Measurements from ENCODE around the gene TJP3.
"Not testable (repeated sequence)": the region's sequence is repeated elsewhere in the genome, so short reads cannot be mapped to it uniquely, and the experiment has no call there.

Gene TJP3

DNA sequence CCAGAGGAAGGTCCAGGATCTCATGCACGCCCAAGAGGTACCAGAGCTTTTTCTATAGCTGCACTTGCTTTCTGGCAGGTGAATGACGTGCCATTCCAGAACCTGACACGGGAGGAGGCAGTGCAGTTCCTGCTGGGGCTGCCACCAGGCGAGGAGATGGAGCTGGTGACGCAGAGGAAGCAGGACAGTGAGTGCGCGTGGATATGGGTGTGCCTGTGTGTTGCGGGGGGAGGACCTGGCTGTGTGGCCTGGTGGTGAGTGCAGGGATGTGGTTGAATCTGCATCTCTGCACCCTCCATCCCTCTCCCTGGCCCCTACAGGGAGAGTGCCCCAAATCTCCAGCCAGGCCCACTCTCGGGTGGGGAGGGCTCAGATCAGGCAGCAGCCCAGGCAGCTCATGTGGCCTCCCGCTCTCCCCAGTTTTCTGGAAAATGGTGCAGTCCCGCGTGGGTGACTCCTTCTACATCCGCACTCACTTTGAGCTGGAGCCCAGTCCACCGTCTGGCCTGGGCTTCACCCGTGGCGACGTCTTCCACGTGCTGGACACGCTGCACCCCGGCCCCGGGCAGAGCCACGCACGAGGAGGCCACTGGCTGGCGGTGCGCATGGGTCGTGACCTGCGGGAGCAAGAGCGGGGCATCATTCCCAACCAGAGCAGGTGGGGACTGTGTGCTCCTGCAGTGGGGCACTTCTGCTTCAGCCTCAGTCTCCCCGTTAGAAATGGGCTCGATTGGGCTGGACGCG is 30.5 kb downstream of the TJP3 start:
- no peak for DNase-seq (ENCODE audit: low read depth)

DNA sequence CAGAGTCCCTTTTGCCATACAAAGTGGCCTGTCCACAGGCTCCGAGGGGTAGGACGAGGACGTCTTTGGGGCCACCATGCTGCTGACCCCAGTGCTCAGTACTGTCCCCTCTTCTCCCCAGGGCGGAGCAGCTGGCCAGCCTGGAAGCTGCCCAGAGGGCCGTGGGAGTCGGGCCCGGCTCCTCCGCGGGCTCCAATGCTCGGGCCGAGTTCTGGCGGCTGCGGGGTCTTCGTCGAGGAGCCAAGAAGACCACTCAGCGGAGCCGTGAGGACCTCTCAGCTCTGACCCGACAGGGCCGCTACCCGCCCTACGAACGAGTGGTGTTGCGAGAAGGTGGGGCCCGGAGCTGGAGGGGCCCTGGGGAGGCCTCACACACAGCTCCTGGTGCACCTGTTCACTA is 32.2 kb downstream of the TJP3 start:
- no peak for DNase-seq (ENCODE audit: low read depth)

DNA sequence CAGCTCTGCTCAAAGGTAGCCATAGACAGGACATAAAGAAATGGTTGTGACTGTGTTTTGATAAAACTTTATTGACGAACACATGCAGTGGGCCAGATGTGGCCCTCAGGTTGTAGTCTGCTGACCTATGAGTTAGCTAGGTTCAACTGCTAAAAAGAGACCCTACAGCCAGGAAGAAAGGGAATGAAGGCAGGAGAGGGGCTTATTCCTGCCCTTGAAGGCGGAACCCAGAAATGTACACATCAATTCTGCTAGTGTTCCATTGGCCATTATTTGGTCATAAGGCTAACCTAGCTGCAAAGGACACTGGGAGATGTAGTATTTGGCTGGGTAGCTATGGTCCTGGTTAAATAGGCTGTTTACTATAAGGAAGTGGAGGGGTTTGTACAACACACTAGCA is 35.3 kb downstream of the TJP3 start:
- no peak for DNase-seq (ENCODE audit: low read depth)

DNA sequence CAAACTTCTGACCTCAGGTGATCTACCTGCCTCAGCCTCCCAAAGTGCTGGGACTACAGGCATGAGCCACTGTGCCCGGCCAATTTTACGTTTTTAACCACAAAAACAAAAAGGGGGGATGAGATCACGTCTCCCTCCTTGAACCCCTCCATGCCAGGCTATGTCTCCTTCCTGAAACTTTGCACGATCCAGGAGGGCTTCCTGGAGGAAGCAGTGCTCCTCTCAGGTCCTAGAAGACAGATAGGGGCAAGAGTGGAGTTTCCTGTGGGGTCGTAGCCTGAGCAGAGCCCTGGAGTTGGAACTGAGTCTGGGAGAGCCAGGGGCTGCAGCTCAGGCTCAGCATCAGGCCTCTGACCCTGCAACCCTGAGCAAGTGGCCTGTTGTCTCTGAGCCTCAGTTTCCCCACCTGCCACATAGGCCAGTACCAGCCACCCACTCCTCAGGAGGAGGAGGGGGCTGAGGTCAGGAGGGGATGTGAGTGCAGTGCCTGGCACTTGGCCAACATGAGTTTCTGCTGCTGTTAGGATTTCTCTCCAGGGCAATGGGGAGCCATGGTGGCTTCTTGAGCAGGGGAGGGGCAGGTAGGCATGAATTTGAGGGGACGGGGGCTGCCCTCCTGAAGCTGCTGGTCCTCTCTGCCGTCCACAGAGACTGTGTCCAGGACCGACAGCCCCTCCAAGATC is 37.3 kb downstream of the TJP3 start:
- DNase-seq (ENCODE audit: low read depth) = no peak

DNA sequence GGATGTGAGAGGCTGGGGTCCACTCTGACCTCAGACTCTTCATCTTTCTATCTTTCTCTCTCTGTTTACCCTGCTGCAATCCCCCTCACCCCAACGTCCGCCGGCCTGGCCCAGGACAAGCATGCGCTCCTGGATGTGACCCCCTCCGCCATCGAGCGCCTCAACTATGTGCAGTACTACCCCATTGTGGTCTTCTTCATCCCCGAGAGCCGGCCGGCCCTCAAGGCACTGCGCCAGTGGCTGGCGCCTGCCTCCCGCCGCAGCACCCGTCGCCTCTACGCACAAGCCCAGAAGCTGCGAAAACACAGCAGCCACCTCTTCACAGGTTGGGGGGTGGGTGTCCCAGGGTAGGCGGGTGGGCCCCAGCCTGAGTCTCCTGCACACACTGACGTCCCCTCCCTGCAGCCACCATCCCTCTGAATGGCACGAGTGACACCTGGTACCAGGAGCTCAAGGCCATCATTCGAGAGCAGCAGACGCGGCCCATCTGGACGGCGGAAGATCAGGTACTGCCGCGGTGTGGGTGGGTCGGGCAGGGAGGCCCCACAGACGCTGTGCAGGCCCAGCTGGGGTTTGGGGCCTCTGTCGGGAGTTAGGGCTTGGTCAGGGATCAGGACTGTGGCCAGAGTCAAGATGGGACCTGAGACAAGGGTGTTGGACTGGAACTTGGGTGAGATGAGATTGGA is 38.3 kb downstream of the TJP3 start:
- DNase-seq (ENCODE audit: low read depth) = no peak

DNA sequence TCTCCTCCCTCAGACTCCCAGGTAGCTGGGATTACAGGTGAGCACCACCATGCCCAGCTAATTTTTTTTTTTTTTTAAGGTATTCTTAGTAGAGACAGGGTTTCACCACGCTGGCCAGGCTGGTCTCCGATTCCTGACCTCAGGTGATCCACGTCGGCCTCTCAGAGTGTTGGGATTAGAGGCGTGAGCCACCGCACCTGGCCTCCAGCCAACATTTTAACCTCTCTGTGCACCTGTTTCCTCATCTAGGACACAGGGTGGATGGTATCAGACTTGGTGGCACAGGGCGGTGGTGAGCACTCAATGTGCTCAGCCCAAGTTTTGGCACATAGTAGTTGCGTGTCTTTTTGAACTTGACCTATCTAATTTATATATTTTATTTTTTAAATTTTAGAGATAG is 40.8 kb downstream of the TJP3 start:
- no peak for DNase-seq (ENCODE audit: low read depth)

DNA sequence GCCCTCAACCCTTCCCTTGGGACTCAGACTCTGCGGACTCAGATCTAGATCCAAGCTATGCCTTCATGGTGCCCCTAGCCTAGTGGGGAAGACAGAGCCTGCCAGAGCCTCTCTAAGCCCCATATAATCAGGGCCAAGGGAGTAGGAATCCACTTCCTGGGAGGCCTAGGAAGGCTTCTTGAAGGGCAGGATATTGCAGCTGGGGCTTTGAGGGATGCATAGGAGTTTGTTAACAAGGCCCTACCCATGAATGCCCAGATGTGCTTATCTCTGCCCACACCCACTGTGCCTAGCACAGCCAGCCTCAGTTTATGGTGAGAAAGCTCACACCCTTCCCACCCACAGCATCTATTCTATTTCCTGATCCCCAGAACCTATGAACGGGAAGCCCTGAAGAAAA is 42.0 kb downstream of the TJP3 start:
- DNase-seq (ENCODE audit: low read depth) = no peak

DNA sequence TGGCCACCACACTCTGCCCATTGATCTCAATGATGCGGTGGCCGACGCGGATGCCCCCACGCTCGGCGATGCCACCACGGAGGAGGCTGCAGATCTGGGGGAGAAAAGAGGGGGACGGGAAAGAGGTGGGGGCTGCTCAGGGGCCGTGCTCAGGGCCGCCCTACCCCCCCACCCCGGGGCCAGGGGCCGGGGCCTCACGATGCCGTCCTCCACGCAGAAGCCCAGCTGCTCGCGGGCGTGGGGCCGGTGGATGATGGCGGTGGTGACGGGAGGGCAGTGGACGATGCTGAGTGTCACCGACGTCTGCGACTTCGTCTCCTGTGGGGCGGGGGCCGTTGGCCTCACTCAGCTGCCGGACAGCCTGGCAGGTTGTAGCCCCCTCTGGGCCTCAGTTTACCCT is 43.1 kb downstream of the TJP3 start:
- DNase-seq (ENCODE audit: low read depth) = no peak

DNA sequence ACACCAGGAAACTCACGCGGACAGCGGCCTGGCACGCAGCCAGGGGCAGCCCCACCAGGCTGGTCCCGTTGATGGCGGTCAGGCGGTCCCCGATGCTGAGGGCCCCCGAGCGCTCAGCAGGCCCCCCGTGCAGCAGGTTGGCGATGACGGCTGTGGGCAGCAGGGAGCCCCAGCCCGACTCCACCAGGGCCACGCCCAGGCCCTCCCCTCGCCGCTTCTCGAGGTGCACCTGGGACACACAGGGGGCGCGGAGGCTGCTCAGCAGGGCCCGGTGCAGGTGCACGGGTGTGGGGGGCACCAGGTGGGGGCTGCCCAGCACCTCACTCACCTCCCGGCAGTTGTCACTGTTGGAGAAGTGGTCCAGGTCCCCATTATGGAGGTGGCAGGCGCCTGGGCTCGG is 44.3 kb downstream of the TJP3 start:
- DNase-seq (ENCODE audit: low read depth) = no peak

DNA sequence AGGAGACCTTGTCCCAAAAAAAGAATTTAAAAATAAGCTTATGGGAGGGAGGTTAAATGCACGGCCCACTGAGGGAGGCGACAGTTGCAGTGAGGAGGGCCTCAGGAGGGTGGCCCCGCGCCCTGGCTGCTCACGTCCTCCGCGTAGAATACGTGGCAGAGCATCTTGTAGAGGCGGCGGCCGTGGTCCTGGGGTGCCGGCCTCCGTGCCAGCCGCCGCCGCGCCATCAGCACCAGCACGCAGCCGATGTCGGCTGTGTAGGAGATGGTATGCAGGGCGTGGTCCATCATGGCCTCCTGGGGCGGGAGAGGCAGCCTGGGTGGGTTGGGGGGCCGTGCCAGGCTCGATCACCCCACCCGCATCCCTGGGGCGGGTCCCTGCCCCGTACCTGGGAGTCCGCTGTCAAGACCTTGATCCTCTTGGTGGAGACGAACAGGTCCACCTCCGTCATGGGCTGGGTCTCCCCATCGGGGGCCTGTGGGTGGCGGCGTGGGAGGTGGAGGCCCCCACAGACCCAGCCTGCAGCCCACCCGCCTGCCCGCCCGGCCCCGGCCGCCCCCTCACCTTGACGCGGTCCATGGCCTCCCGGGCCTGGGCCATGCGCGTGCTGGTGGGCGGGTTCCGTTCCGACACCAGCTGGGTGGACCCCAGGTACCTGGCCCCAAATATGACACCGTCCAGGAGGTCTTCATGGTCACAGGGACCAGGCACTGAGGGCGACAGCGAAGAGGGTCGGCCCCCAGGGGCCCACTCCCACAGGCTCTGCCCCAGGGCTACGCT is 45.6 kb downstream of the TJP3 start:
- DNase-seq (ENCODE audit: low read depth) = no peak

DNA sequence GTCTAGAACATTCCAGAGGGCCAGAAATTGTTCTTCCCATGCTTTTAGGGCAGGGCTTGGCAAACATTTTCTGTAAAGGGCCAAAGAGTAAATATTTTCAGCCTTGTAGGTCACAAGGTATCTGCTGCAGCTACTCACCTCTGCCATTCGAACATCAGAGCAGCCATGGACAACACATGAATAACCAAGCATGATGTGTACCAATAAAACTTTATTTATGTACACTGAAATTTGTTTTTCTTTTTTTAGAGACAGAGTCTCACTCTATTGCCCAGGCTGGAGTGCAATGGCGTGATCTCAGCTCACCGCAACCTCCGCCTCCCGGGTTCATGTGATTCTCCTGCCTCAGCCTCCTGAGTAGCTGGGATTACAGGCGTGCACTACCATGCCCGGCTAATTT is 49.5 kb downstream of the TJP3 start:
- not testable (repeated sequence) for DNase-seq (ENCODE audit: low read depth)

DNA sequence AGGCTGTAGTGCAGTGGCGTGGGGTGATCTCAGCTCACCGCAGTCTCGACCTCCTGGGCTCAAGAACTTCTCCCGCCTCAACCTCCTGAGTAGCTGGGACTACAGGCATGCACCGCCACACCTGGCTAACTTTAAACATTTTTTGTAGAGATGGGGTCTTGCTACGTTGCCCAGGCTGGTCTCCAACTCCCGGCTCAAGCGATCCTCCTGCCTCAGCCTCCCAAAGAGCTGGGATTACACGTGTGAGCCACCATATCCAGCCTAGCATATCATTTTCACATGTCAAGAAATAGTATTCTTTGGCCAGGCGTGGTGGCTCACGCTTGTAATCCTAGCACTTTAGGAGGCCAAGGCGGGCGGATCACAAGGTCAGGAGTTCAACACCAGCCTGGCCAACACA is 50.1 kb downstream of the TJP3 start:
- not testable (repeated sequence) for DNase-seq (ENCODE audit: low read depth)

DNA sequence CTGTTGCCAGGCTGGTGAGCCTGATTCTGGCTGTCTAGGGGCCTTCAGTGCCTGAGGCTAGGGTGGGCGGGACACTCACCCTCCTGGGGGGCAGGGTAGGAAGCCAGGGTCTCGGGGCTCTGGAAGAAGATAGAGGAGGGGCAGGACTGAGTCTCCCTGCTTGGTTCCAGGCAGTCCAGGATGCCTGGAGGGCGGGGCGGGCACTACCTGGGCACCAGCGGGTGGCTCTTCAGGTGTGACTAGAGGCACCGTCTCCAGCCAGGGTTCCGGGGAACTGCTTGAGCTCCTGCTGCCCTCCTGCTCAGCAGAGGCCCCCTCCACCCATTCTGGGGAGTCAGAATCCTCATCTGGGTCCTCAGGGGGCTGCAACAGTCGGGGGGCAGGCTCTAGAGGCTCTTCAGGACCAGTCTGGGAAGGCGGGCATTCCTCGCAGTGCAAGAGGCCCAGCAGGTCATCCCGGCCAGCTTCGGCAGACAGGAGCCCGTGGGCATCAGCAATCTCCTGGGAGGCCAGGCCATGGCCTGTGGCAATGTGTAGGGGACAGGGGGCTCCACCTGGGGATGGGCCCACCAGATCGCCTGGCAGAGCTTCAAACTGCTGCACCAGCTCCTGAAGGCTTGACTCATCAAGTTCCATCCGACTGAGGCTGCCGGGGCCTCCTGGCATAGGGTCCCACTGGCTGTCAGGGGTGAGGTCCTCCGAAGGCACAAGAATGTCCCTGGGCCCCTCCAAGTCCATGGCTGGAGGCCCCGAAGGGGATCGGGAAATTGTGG is 51.5 kb downstream of the TJP3 start:
- DNase-seq (ENCODE audit: low read depth) = no peak

DNA sequence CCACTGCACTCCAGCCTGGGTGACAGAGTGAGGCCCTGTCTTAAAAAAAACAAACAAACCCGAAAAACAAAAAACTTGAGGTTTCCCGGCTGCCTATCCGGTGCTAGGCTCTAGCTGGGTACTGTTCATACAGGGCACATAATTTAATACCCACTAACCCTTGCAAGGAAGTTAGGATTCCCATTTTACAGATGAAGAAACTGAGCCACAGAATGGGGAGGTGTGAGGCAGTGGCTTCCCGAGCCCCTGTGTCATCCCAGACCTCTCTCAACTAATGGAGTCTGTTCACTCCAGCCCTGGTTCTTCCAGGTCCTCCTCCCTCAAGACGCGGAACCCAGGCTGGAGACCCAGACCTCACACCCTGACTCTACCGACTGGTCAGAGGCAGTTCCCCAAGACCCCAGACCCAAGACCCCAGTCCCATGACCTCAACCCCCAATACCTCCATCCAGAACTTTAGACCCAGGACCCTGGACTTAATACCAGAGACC is 52.7 kb downstream of the TJP3 start:
- DNase-seq (ENCODE audit: low read depth) = no peak

DNA sequence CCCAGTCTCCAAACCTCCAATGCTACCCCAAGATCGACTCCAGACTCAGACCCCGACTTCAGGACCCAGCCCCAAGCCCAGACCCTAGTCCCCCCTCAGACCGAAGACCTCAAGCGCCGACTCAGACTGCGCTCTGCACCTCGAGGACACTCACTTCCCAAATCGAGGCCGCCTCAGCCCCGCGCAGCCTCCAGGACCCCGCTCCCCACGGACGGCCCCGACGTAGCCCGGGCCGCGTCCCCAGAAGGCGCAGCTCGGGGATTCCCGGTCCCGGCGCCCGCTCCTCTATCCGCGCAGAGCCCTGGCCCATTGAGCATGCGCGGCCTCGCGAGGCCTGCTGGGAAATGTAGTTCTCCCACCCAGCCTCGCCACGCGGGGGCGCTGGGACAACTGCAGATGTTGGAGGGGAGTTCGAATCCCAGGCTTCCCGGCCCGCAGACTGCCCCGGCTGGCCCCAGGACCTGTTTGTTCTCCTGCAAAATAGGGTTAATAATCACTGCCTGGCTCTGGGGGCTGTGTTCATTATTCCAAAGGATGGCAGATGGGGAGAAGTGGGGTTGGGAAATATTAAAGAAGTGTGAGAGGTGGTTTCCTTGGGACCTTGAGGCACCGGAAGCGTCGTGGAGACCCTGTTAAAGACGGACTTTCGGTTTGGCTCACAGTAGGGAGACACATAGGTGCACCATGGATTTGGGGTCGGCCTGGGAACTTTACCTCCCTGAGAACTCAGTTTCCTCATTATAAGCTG is 53.4 kb downstream of the TJP3 start, which contains the start of gene APBA3:
Gene APBA3 (minus strand): TSS at position 311 of the 748 bp plus-strand sequence. CDS start 1,428 bp downstream, outside the sequence.
- DNase-seq (ENCODE audit: low read depth) = peak; percentile 93

DNA sequence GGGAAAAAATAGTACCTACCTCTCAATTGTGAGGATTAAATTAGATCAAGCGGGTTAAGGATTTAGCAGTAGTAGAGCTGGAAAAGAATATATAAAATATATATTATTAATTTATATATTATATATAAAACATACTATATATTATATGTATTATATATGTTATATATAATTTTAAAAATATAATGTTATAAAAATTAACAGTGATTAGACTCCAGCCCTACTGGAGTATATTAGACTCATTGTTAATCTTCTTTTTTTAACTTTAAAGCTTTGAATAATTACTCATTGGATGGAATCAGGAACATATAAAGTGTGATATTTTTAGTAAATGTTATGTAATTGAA is 53.9 kb downstream of the TJP3 start:
- DNase-seq (ENCODE audit: low read depth) = no peak

DNA sequence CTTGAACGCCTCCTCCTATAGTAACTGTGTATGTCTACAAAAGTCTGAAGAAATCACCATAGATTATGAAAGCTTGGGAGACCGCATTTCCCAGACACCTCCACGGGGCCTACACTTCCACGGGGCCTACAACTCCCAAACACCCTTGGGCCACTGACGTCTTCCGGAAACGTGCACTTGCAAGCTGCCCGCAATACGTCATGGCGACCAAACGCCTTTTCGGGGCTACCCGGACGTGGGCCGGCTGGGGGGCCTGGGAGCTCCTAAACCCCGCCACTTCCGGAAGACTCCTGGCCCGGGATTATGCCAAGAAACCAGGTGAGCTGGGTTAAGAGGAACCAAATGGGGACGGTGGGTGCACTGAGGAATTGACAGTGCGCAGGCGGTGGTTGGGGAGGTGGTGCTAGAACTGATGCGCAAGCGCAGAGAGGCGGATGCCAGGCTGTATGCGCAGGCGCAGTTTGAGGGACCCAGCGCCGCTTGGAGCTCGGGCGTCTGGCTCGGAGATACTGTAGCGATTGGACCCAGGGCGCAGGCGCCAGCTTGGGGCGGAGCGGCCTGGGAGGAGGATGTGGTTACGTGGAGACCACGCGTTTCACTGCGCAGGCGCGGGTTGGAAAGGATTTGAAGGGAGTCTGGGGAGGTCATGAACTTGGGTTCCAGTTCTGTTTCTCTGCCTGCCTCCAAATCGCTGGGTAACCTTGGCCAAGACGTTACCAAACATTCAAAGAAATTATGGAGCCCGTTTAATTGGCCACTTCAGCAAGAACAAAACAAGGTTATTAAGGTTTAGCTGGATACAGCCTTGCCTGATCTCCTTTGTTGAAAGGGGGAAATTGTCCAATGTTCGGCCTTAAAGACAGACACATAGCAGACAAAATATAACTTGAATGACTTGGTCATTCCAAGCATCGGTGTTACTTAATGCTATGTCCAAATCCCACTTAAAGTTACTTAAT is 54.6 kb downstream of the TJP3 start, which contains the start of gene MRPL54:
Gene MRPL54 (plus strand): TSS at position 182 of the 959 bp plus-strand sequence. CDS start 19 bp downstream, at position 201.
- peak; percentile 98 for DNase-seq (ENCODE audit: low read depth)

DNA sequence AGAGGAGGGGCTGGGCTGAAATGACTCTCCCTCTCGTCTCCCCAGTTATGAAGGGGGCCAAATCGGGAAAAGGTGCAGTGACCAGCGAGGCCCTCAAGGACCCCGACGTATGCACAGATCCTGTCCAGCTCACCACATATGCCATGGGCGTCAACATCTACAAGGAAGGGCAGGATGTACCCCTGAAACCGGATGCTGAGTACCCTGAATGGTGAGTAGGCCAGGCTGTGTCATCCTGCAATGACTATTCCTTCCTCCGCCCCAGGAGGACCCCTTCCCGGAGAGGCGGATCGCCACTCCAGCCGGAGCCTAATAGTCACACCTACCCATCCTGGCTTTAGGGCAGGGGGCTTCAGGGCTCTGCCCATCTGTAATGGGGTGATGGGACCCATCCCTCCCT is 56.9 kb downstream of the TJP3 start:
- no peak for DNase-seq (ENCODE audit: low read depth)

DNA sequence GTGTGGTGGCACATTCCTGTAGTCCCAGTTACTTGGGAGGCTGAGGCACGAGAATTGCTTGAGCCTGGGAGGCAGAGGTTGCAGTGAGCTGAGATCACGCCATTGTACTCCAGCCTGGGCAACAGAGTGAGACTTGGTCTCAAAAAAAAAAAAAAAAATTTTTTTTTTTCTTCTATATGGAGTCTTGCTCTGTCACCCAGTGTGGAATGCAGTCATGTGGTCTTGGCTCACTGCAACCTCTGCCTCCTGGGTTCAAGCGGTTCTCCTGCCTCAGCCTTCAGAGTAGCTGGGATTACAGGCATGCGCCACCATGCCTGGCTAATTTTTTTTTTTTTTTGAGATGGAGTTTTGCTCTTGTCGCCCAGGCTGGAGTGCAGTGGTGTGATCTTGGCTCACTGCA is 57.6 kb downstream of the TJP3 start:
- not testable (repeated sequence) for DNase-seq (ENCODE audit: low read depth)

Data from stimulated activated CD8-positive, alpha-beta memory T cell treated with anti-CD3 and anti-CD28 coated beads, Interleukin-7, amount 100 ng/mL, for 24 hours (primary cell).